Measurements from ENCODE around the gene CCR6. TPM values are rescaled to one million over a fixed set of nuclear protein-coding genes. Genes with fewer than 3 reads are reported as not detected.

CCR6 gene
- total and polyA plus RNA-seq, 2 donors (not counting 3 experiments of a cell fraction or from before 2014, with no cell fraction given), result not detected

- H2AFZ ChIP-seq (ENCODE audit: low read depth, low read length), result no peak overlapping the region
- DNase-seq (ENCODE audit: low read depth, low spot score), result no peak
- ChIA-PET CTCF (interaction anchor here (1.0 to 3.0 kb wide), 3 partner anchors 14 to 369 kb away, joined by 4 to 24 read pairs (median 7); no protein-coding TSS in a partner anchor), POLR2A (no interaction called here)
- H3K9me3 ChIP-seq (replicated peaks; ENCODE audit: control insufficient read depth, insufficient read depth, low read length), result no peaks in the 10 kb centered on the region
- TF ChIP-seq MYC (IDR thresholded peaks at IDR 0.05; ENCODE audit: low read depth, low read length) (no peak), POLR2A (IDR thresholded peaks at IDR 0.05; ENCODE audit: low read depth, low read length) (no peak), GATA2 (IDR thresholded peaks at IDR 0.05; ENCODE audit: insufficient read depth, insufficient read length, low read depth, low read length) (no peak), FOS (IDR thresholded peaks at IDR 0.05; ENCODE audit: borderline replicate concordance, insufficient read depth, low read length) (no peak), MAX (IDR thresholded peaks at IDR 0.05; ENCODE audit: insufficient read depth, insufficient read length) (no peak), EZH2 (IDR thresholded peaks at IDR 0.05; ENCODE audit: borderline replicate concordance, low read depth, low read length, severe bottlenecking) (no peak), POLR2AphosphoS5 (IDR thresholded peaks at IDR 0.05; ENCODE audit: insufficient read depth, low read depth, low read length) (no peak), JUN (IDR thresholded peaks at IDR 0.05; ENCODE audit: borderline replicate concordance, insufficient read depth, insufficient read length, low read depth) (no peak), CTCF (IDR thresholded peaks at IDR 0.05; ENCODE audit: extremely low read depth in 1 of 2, insufficient read depth in 1 of 2, low read depth in 1 of 2, low read length in 2 of 2) (no peak)
- H3K4me1 ChIP-seq (ENCODE audit: control insufficient read depth, extremely low read depth, insufficient read depth, low read length), result no peaks in the 10 kb centered on the region
- intact Hi-C loops (cut with micrococcal nuclease) (no loop called here), dilution Hi-C loops (cut with MboI; ENCODE audit: extremely low pct_ligation_motif_present, low sequenced_read_pairs) (no loop called here)
- no peak for FAIRE-seq
- no peaks in the 10 kb centered on the region for H3K36me3 ChIP-seq (ENCODE audit: control insufficient read depth in 2 of 2, extremely low read depth in 1 of 2, insufficient read depth in 2 of 2, low read length in 2 of 2)
- H3K27me3 ChIP-seq (ENCODE audit: control insufficient read depth in 2 of 2, insufficient read depth in 2 of 2, low read length in 2 of 2), result no peaks in the 10 kb centered on the region
- no peaks in the 10 kb centered on the region for H3K9me1 ChIP-seq (replicated peaks; ENCODE audit: control insufficient read depth, extremely low read depth, insufficient read depth, low read length)
- BruUV-seq (replicated peaks), result no TSS peak
- H3K27ac ChIP-seq (ENCODE audit: insufficient read depth, low read depth, low read length), result no peak overlapping the region
- no peak overlapping the region for H3K4me2 ChIP-seq (ENCODE audit: insufficient read depth, low read length)
- no peaks in the 10 kb centered on the region for H4K20me1 ChIP-seq (replicated peaks; ENCODE audit: control insufficient read depth, extremely low read depth, insufficient read depth, low read length)
- H3K79me2 ChIP-seq (ENCODE audit: control insufficient read depth, insufficient read depth, low read length), result no peaks in the 10 kb centered on the region
- H3K4me3 ChIP-seq (replicated peaks in 1 of 3; ENCODE audit: insufficient read depth in 1 of 3, low read depth in 1 of 3, low read length in 3 of 3), result no peak overlapping the region
- no peak overlapping the region for H3K9ac ChIP-seq (replicated peaks; ENCODE audit: extremely low read depth, insufficient read depth, low read length)
Measured at GRCh38 chr6:167140589-167141474, 17.9 kb downstream of the CCR6 start.

Data from endothelial cell of umbilical vein (primary cell).